Loucy (cell line): ENCODE data around the gene DNASE2.

Experiments used
- CTCF ChIP-seq: fragments of 200-600 bp; sonication (generic); conservative IDR thresholded peaks from 2 replicates; pipeline ENCODE4 v1.5.1; 2014; ENCODE audit warnings: mild to moderate bottlenecking, antibody characterized with exemption, low read length
- EZH2phosphoT487 ChIP-seq: fragments of 200-600 bp; IDR thresholded peaks from 2 replicates; pipeline ENCODE4 v1.6.1; 2018; ENCODE audit warnings: antibody characterized with exemption, mild to moderate bottlenecking, moderate library complexity, borderline replicate concordance

GRCh38 chr19:12843999-12844732 is 37.1 kb downstream of the DNASE2 start:
- TF ChIP-seq CTCF, result no peak
- TF ChIP-seq EZH2phosphoT487, result no peak
